Ovary (tissue), 9 donors: Measurements from ENCODE around the gene KRT4. TPM values are rescaled to one million over a fixed set of nuclear protein-coding genes. Genes with fewer than 3 reads are reported as not detected.

Source experiments
- DNase-seq, 5 donors: peaks; one replicate each; pipeline ENCODE4 v3.0.0-alpha.2; 2019 to 2020
- H3K27ac ChIP-seq, 2 donors: fragments of 200-600 bp; one replicate each; pipeline versions ENCODE4 v1.5.1 to v1.8.0; 2019 to 2022
- H3K27me3 ChIP-seq: fragments of 200-600 bp; one replicate; pipeline ENCODE4 v1.8.0; 2022
- H3K36me3 ChIP-seq: fragments of 200-600 bp; sonication (generic); one replicate; pipeline ENCODE4 v1.5.1; 2019
- H3K4me1 ChIP-seq: one replicate; pipeline ENCODE4 v1.8.1; 2013; ENCODE audit warnings: mild to moderate bottlenecking, moderate library complexity; ENCODE audit not compliant: insufficient read depth
- H3K4me3 ChIP-seq: fragments of 200-600 bp; sonication (generic); one replicate; pipeline ENCODE4 v1.5.1; 2017
- H3K9me3 ChIP-seq, 2 donors: fragments of 200-600 bp in 1 of 2; sonication (generic) in 1 of 2; one replicate each; pipeline versions ENCODE4 v1.5.1 to v1.8.1; 2013 to 2019; ENCODE audit warnings: mild to moderate bottlenecking in 1 of 2, moderate library complexity in 1 of 2
- CTCF ChIP-seq, 3 donors: fragments of 450-650 bp in 2 of 3; fragments of 200-600 bp in 1 of 3; IDR thresholded peaks; one replicate each; pipeline versions ENCODE4 v1.5.1 to v1.8.0; 2016 to 2022; ENCODE audit warnings: antibody characterized with exemption in 3 of 3, mild to moderate bottlenecking in 1 of 3
- EP300 ChIP-seq: sonication (generic); formaldehyde crosslinking; IDR thresholded peaks from one replicate; pipeline ENCODE4 v1.6.1; 2017; ENCODE audit warnings: antibody characterized with exemption
- POLR2A ChIP-seq: fragments of 450-650 bp; IDR thresholded peaks from one replicate; pipeline ENCODE4 v1.6.1; 2017; ENCODE audit warnings: antibody characterized with exemption, mild to moderate bottlenecking, moderate library complexity
- WGBS, 3 donors: extraction: QIAGEN DNeasy Blood & Tissue Kit in 1 of 3; methylation state at CpG; one replicate each; pipeline versions ENCODE4 v1.1.5 to v1.1.7; 2013 to 2017; 5-methylcytosine and 5-hydroxymethylcytosine counted together
- intact Hi-C, 4 donors: fragments of 100-400 bp; cut with DNase I; formaldehyde crosslinking; loops; one replicate each; pipeline versions ENCODE4 v1.11.0 to v1.15.1; 2022 to 2023
- polyA plus RNA-seq, 2 donors: library from polyadenylated mRNA; stranded (reverse); fragments of 200-250 nt in 1 of 2; fragments of 350-450 nt in 1 of 2; fragmentation: Illumina TruSeq in 1 of 2; extraction: RNeasy Lipid Tissue Mini Kit (QIAGEN cat#74804) in 1 of 2; gene quantifications; one replicate each; pipeline ENCODE4 v1.2.3, GENCODE V29; 2013 to 2014
- total RNA-seq, 7 donors: library from RNA; depleted of rRNA in 2 of 7; stranded (reverse); fragments of >200 nt in 2 of 7; fragmentation: NEBNext Ultra II Directional in 3 of 7; extraction: Animal tissue kit (Norgen Biotek cat#: 25700) in 3 of 7; gene quantifications; one replicate each; pipeline versions ENCODE4 v1.1.0 to v1.2.4, GENCODE V29; 2016 to 2023
- donor health status: DM: no; HTN: no; CAD: no; lungs with moderate emphysema.
- donor health status: DM: no; HTN: no; CAD: no.
- donor health status: Bipolar disorder and iron deficiency.
- donor health status: DM: yes; HTN: yes; CAD: no.
- donor health status: DM: no; HTN: no; CAD: no.
- donor health status: DM: yes; HTN: yes; CAD: no.

KRT4 gene
- total and polyA plus RNA-seq, 9 donors = 0.17 to 0.34 TPM; not detected in 7

- TF ChIP-seq EP300 (no peak), POLR2A (no peak), CTCF (IDR thresholded peaks at IDR 0.05) (no peak)
Observed at GRCh38 chr12:52768479-52769200, 45.3 kb downstream of the KRT4 start.

GRCh38 chr12:52767427-52767826 lies 46.5 kb downstream of the KRT4 start:
- Histone ChIP-seq H3K4me3 (no peak overlapping the region), H3K9me3 (no peaks in the 10 kb centered on the region), H3K27ac (no peak overlapping the region), H3K27me3 (no peaks in the 10 kb centered on the region), H3K4me1 (no peaks in the 10 kb centered on the region), H3K36me3 (no peaks in the 10 kb centered on the region)
- intact Hi-C loops = no loop called here
- 38 to 56% (median 39%) methylated on average over 3 of the region's 3 CpGs for WGBS, 3 donors
- no peak for DNase-seq
- TF ChIP-seq EP300 = no peak
- TF ChIP-seq POLR2A = no peak
- no peak for TF ChIP-seq CTCF (IDR thresholded peaks at IDR 0.05)

More at GRCh38 chr12:52768479-52769200, 45.3 kb downstream of the KRT4 start:
- Histone ChIP-seq H3K27me3 (no peaks in the 10 kb centered on the region), H3K36me3 (no peaks in the 10 kb centered on the region), H3K27ac (no peak overlapping the region), H3K4me1 (no peaks in the 10 kb centered on the region), H3K4me3 (no peak overlapping the region), H3K9me3 (no peaks in the 10 kb centered on the region)
- WGBS, 3 donors = 80 to 86% (median 84%) methylated on average over 10 of the region's 10 CpGs
- intact Hi-C loops = no loop called here
- DNase-seq = no peak

- intact Hi-C loops = no loop called here
- H3K9me3 ChIP-seq = no peaks in the 10 kb centered on the region
- WGBS, 3 donors = 70 to 77% (median 76%) methylated on average over 1 of the region's 1 CpG
Observed at GRCh38 chr12:52767020-52767379, 46.9 kb downstream of the KRT4 start.

GRCh38 chr12:52766351-52767019 lies 47.4 kb downstream of the KRT4 start:
- Histone ChIP-seq H3K36me3 (no peaks in the 10 kb centered on the region), H3K9me3 (no peaks in the 10 kb centered on the region), H3K27ac (no peak overlapping the region), H3K4me1 (no peaks in the 10 kb centered on the region), H3K27me3 (no peaks in the 10 kb centered on the region), H3K4me3 (no peak overlapping the region)
- intact Hi-C loops = no loop called here
- 79 to 91% (median 85%) methylated on average over 5 of the region's 5 CpGs for WGBS, 3 donors
- no peak for DNase-seq
- TF ChIP-seq POLR2A = no peak
- TF ChIP-seq CTCF (IDR thresholded peaks at IDR 0.05) = no peak
- no peak for TF ChIP-seq EP300

More at GRCh38 chr12:52767020-52767379, 46.9 kb downstream of the KRT4 start:
- no peaks in the 10 kb centered on the region for H3K36me3 ChIP-seq
- H3K27ac ChIP-seq = no peak overlapping the region
- no peak for TF ChIP-seq POLR2A
- no peak for TF ChIP-seq EP300
- TF ChIP-seq CTCF (IDR thresholded peaks at IDR 0.05) = no peak
- no peak for DNase-seq
- H3K4me1 ChIP-seq = no peaks in the 10 kb centered on the region
- H3K4me3 ChIP-seq = no peak overlapping the region
- H3K27me3 ChIP-seq = no peaks in the 10 kb centered on the region
